ENCODE measurements around the gene YPEL5. TPM values are rescaled to one million over a fixed set of nuclear protein-coding genes. Genes with fewer than 3 reads are reported as not detected.

YPEL5 gene
- total RNA-seq, 1 experiment from 2014 or later = 50.9 TPM

DNA sequence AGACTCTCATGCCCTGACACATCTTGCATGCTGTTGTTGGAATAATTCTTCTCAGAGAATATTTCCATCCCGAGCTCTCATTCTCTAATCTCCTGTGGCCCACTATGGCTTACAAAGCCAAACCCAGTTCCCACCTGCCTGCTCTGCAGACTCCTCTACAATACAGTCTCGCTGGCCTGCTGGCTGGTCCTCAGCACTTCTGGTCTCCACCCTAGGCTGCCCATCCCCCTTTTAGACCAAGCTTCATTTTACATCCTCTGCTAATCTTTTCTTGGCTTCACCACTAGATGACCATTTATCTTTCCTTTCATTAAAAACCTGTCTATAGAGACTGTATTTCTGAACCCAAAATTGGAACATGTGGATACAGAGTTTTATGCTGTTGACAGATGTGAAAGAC, 42.5 kb upstream of the YPEL5 start:
- CTCF ChIA-PET = interaction anchor here (0.6 kb wide), 1 partner anchor 113 kb away, joined by 3 read pairs; no protein-coding TSS in a partner anchor
- intact Hi-C loops (cut with micrococcal nuclease; ENCODE audit: unreplicated experiment) = no loop called here
- Mint-ChIP-seq H3K27me3 (ENCODE audit: insufficient read depth, unreplicated experiment) (peaks cover 10% of the 10 kb centered on the region), H3K9me3 (ENCODE audit: unreplicated experiment) (no peaks in the 10 kb centered on the region), H3K36me3 (ENCODE audit: insufficient read depth, unreplicated experiment) (no peaks in the 10 kb centered on the region), H3K27ac (ENCODE audit: unreplicated experiment) (no peak overlapping the region), H3K4me1 (ENCODE audit: low read depth, unreplicated experiment) (no peaks in the 10 kb centered on the region), H3K4me3 (ENCODE audit: unreplicated experiment) (no peak overlapping the region)
- Histone ChIP-seq H3K36me3 (ENCODE audit: control insufficient read depth, insufficient read depth, low read length) (no peaks in the 10 kb centered on the region), H3K9me3 (no peaks in the 10 kb centered on the region; the same call in 1 of the 2 replicates), H3K27me3 (replicated peaks; ENCODE audit: control insufficient read depth, insufficient read depth, low read length) (0 out of 2 replicates have a peak, but pooled peaks cover 1% of the 10 kb centered on the region), H3K4me3 (ENCODE audit: low read depth, low read length) (no peak overlapping the region), H3K4me1 (no peaks in the 10 kb centered on the region)
- TF ChIP-seq CTCF (IDR thresholded peaks at IDR 0.05; ENCODE audit: insufficient read depth in 1 of 2, low read depth in 1 of 2, low read length in 1 of 2, severe bottlenecking in 1 of 2, unreplicated experiment in 1 of 2) = no peak
- no peak for DNase-seq
- BruUV-seq (replicated peaks) = no TSS peak
- POLR2A ChIA-PET = no interaction called here

DNA sequence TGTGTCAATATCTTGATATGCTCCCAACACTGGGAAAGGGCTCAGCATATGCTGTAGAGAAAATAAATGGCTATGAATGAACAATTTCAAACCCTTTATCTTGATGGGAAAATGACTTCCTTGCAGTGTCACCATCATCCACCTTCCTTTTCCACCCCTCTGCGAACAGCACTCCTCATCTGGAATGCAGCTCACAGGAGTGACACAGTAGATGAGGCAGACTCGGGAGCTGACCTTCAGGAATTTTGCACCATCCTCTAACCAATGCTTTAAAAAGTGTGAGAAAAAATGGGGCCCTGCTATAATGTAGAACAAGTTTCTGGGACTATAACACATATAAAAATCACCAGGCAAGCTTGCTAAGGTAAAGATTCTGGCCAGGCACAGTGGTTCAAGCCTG, 41.3 kb upstream of the YPEL5 start:
- peaks cover 10% of the 10 kb centered on the region for H3K27me3 Mint-ChIP-seq (ENCODE audit: insufficient read depth, unreplicated experiment)
- POLR2A ChIA-PET = no interaction called here

DNA sequence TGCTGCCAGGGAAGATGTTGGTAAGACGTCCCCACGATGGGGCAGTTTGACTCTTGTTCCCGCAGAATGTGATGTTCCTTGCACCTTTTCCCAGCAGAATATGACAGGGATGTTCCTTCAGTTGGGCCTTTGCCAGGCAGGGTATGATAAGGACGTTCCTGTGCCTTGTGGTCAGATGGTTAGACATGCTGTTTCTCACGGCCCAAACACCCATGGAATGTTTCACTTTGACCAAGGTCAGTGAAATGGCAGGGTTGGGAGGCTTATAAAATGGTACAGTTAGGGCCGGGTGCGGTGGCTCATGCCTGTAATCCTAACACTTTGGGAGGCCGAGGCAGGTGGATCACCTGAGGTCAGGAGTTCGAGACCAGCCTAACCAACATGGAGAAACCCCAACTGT, 40.3 kb upstream of the YPEL5 start:
- no peak overlapping the region for H3K27ac Mint-ChIP-seq (ENCODE audit: unreplicated experiment)
- H3K36me3 Mint-ChIP-seq (ENCODE audit: insufficient read depth, unreplicated experiment) = no peaks in the 10 kb centered on the region
- DNase-seq = no peak
- no peaks in the 10 kb centered on the region for H3K9me3 Mint-ChIP-seq (ENCODE audit: unreplicated experiment)
- Histone ChIP-seq H3K4me1 (no peaks in the 10 kb centered on the region), H3K27me3 (replicated peaks; ENCODE audit: control insufficient read depth, insufficient read depth, low read length) (0 out of 2 replicates have a peak, but pooled peaks cover 1% of the 10 kb centered on the region), H3K4me3 (ENCODE audit: low read depth, low read length) (no peak overlapping the region), H3K9me3 (no peaks in the 10 kb centered on the region), H3K36me3 (ENCODE audit: control insufficient read depth, insufficient read depth, low read length) (no peaks in the 10 kb centered on the region)
- H3K4me1 Mint-ChIP-seq (ENCODE audit: low read depth, unreplicated experiment) = no peaks in the 10 kb centered on the region
- peaks cover 10% of the 10 kb centered on the region for H3K27me3 Mint-ChIP-seq (ENCODE audit: insufficient read depth, unreplicated experiment)
- no TSS peak for BruUV-seq (replicated peaks)
- H3K4me3 Mint-ChIP-seq (ENCODE audit: unreplicated experiment) = no peak overlapping the region
- ChIA-PET CTCF (no interaction called here), POLR2A (no interaction called here)
- intact Hi-C loops (cut with micrococcal nuclease; ENCODE audit: unreplicated experiment) = no loop called here
- TF ChIP-seq CTCF (IDR thresholded peaks at IDR 0.05; ENCODE audit: insufficient read depth in 1 of 2, low read depth in 1 of 2, low read length in 1 of 2, severe bottlenecking in 1 of 2, unreplicated experiment in 1 of 2) = no peak

More for the DNA sequence above, 41.3 kb upstream of the YPEL5 start:
- no peak overlapping the region for H3K4me3 ChIP-seq (ENCODE audit: low read depth, low read length)
- Mint-ChIP-seq H3K9me3 (ENCODE audit: unreplicated experiment) (no peaks in the 10 kb centered on the region), H3K36me3 (ENCODE audit: insufficient read depth, unreplicated experiment) (no peaks in the 10 kb centered on the region), H3K4me3 (ENCODE audit: unreplicated experiment) (no peak overlapping the region), H3K4me1 (ENCODE audit: low read depth, unreplicated experiment) (no peaks in the 10 kb centered on the region), H3K27ac (ENCODE audit: unreplicated experiment) (no peak overlapping the region)
- H3K4me1 ChIP-seq = no peaks in the 10 kb centered on the region
- no TSS peak for BruUV-seq (replicated peaks)
- CTCF ChIA-PET = no interaction called here
- 0 out of 2 replicates have a peak, but pooled peaks cover 1% of the 10 kb centered on the region for H3K27me3 ChIP-seq (replicated peaks; ENCODE audit: control insufficient read depth, insufficient read depth, low read length)
- TF ChIP-seq CTCF (IDR thresholded peaks at IDR 0.05; ENCODE audit: insufficient read depth in 1 of 2, low read depth in 1 of 2, low read length in 1 of 2, severe bottlenecking in 1 of 2, unreplicated experiment in 1 of 2) = no peak
- H3K36me3 ChIP-seq (ENCODE audit: control insufficient read depth, insufficient read depth, low read length) = no peaks in the 10 kb centered on the region
- H3K9me3 ChIP-seq = no peaks in the 10 kb centered on the region
- DNase-seq = no peak
- intact Hi-C loops (cut with micrococcal nuclease; ENCODE audit: unreplicated experiment) = no loop called here

Data from Caco-2 (cell line).